ENCODE measurements around the gene TMED10.
"Not testable (repeated sequence)": the region's sequence is repeated elsewhere in the genome, so short reads cannot be mapped to it uniquely, and the experiment has no call there.

Gene TMED10

GRCh38 chr14:75158843-75159614 is 17.4 kb downstream of the TMED10 start:
- DNase-seq (ENCODE audit: low spot score) = no peak

DNA sequence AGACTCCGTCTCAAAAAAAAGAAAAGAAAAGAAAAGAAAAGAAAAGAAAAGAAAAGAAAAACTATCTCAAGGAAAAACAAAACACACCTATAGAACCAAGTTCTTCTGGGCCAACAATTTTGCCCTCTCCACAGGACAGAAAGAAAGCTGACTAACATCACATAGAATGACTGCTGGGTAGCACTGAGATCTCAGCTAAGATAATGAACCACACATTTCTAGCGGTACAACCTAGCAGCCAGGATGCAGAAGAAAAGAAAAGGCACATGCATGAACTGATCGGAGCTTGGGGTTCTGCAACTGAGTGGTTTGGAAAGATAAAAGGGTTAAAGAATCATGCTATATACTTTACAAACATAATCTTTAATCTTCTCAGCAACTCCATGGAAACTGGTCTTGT is 19.5 kb downstream of the TMED10 start:
- DNase-seq (ENCODE audit: low spot score) = peak; percentile 50

- no peak for DNase-seq (ENCODE audit: low spot score)
These were observed 20.3 kb downstream of the TMED10 start for GRCh38 chr14:75156111-75156510.

GRCh38 chr14:75155169-75155568 is 21.2 kb downstream of the TMED10 start:
- DNase-seq (ENCODE audit: low spot score) = peak; percentile 16

GRCh38 chr14:75153295-75153694 is 23.1 kb downstream of the TMED10 start:
- DNase-seq (ENCODE audit: low spot score) = no peak

DNA sequence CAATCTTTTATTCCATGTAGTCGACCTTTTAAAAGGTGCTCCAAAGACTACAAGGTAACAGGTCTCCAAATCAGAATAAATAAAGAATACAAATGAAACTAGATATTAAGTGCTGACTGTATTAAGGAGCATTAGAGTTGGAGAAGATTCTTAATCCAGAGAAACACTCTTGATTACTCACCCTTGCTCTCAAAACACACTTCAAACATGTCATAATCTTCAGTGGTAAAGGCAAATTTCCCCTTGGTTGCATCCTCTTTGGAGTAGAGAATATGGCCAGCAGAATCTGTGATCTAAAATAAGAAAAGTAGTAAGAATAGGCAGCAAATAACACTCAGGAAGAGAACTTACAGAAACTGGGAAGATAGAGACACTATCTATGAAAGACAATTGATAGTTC is 24.6 kb downstream of the TMED10 start:
- DNase-seq (ENCODE audit: low spot score) = no peak

GRCh38 chr14:75150637-75151036 is 25.8 kb downstream of the TMED10 start:
- not testable (repeated sequence) for DNase-seq (ENCODE audit: low spot score)

DNA sequence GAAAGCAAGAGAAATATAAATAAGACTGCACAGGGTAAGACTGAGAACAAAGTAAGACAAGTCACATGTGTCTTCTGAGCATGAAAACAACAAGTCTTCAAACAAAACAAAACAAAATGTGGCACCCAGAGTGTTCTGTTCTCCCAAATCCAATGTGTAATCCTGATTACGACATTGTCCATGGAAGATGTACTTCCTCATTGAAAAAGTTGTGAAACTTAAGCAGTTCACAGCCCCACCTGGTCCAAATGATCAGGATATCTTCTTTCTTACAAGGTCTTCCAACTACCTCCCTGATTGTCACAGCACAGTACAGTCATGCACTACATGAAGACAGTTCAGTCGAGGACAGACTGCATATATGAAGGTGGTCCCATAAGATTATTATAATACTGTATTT is 26.3 kb downstream of the TMED10 start:
- no peak for DNase-seq (ENCODE audit: low spot score)

DNA sequence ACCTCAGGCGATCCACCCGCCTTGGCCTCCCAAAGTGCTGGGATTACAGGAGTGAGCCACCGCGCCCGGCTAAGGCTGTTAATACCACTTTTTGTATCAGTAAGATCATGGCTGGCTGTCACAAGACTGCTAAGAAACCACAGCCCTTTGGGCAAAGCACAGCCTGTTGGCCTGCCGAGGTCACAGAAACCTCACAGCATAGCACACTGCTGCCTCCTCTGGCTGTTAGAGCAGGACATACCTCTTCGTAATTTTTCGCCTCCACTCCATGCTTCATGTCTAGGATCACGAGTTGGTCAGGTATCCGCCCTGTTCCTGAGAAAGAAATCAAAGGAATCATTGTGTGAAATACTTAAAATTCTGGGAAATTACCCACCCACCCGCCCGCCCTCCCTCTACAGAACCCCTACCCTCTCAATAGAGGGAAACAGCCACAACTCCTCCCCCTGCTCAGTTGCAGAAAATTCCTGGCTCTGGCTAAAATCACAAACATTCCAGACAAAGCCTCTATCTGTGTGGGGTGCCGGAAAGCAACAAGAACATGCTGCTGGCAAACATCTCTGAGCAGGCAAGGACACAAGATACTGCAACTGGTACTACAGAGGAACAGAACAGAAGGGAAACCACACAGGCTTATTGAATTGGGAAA is 28.9 kb downstream of the TMED10 start:
- DNase-seq (ENCODE audit: low spot score) = no peak

DNA sequence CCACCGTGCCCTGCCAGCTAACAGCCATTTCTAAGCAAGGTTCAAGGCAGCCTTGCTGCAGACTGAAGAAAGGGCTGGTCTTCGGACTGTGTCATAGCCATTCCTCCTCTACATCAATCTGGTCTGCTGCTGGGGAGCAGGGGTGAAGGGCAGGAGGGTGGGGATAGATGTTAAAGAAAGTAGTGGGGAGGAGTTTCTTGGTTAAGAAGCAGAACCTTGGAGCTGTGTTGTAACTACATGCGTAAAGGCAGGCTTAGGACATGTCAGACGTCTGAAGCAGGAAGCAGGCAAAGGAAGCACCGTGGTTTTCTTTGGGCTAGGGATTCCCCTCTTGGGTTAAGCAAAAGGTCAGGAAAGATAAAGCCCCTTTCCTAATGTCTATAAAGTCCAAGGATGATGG is 31.5 kb downstream of the TMED10 start:
- no peak for DNase-seq (ENCODE audit: low spot score)

GRCh38 chr14:75143761-75144527 is 32.5 kb downstream of the TMED10 start:
- DNase-seq (ENCODE audit: low spot score) = no peak

- no peak for DNase-seq (ENCODE audit: low spot score)
These were observed 33.9 kb downstream of the TMED10 start for GRCh38 chr14:75142494-75142893.

GRCh38 chr14:75141967-75142366 is 34.4 kb downstream of the TMED10 start:
- DNase-seq (ENCODE audit: low spot score) = peak; percentile 52

- DNase-seq (ENCODE audit: low spot score) = no peak
These were observed 35.4 kb downstream of the TMED10 start for GRCh38 chr14:75141062-75141461.

- DNase-seq (ENCODE audit: low spot score) = no peak
These were observed 35.8 kb downstream of the TMED10 start for GRCh38 chr14:75140620-75141019.

GRCh38 chr14:75139185-75139584 is 37.2 kb downstream of the TMED10 start:
- DNase-seq (ENCODE audit: low spot score) = no peak

GRCh38 chr14:75138492-75138891 is 37.9 kb downstream of the TMED10 start:
- DNase-seq (ENCODE audit: low spot score) = no peak

DNA sequence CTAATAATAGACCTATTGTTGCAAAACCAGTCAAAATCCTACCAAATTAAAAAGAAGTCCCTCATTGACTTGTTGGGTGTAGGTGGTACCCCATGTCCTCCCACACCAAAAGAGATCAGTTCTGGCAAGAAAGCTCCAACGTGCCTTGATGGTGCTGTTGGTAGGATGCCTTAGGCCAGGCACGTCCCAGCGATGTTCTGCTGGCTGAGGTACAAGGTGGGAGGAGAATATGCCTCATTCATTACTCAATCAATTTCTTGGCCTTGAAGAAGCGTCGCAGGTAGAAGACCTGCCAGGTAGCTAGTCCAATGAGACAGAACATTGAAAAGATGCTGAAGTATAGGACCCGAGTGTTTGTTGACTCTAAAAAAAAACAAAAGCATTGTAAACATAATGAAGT is 41.8 kb downstream of the TMED10 start:
- no peak for DNase-seq (ENCODE audit: low spot score)

DNA sequence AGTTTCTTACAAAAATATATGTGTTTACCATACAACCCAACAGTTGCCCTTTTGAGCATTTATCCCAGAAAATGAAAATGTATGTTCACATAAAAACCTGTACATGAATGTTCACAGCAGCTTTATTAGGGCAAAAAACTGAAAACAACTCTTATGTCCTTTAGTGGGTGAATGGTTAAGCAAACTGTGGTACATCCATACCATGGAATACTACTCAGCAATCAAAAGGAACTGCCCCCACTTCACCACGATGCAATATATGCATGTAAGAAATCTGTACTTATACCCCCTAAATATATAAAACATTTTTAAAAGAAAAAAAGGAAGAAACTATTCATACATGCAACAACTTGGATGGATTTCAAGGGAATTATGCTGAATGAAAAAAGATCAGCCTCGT is 42.8 kb downstream of the TMED10 start:
- no peak for DNase-seq (ENCODE audit: low spot score)

- peak; percentile 80 for DNase-seq (ENCODE audit: low spot score)
These were observed 43.9 kb downstream of the TMED10 start for GRCh38 chr14:75132382-75133086.

DNA sequence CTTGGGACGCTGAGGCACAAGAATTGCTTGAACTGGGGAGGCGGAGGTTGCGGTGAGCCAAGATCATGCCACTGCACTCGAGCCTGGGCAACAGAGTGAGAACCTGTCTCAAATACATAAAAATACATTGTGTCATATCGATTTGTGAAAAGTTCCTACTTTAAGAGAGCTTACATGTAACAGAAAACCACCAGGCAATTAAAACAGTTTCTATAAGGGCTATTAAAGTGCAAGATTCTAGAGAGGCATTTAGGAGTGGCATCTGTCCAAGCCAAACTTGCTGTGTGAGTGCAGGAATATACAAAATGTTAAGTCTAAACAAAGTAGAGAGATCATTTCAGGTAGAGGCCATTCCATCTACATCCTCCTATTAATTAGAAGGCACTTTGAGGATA is 47.8 kb downstream of the TMED10 start:
- DNase-seq (ENCODE audit: low spot score) = no peak

- no peak for DNase-seq (ENCODE audit: low spot score)
These were observed 48.4 kb downstream of the TMED10 start for GRCh38 chr14:75127903-75128595.
